HG03196 (cell line): Measurements from ENCODE around the gene DXO.
"Not testable (repeated sequence)": the region's sequence is repeated elsewhere in the genome, so short reads cannot be mapped to it uniquely, and the experiment has no call there.

ENCODE experiments used
- ATAC-seq: cut with Tn5 transposase; IDR thresholded peaks from one replicate; pipeline ENCODE4 v1.9.1; 2021; ENCODE audit not compliant: unreplicated experiment

DXO gene

GRCh38 chr6:31980195-31980876, 8.4 kb upstream of the DXO start:
- ATAC-seq: not testable (repeated sequence)

GRCh38 chr6:31979238-31979898, 7.4 kb upstream of the DXO start:
- no peak for ATAC-seq

GRCh38 chr6:31978831-31979230, 6.9 kb upstream of the DXO start:
- ATAC-seq: no peak

- ATAC-seq: no peak
Observed at GRCh38 chr6:31977816-31978431, 6.0 kb upstream of the DXO start.

GRCh38 chr6:31976065-31976464, 4.1 kb upstream of the DXO start:
- ATAC-seq: not testable (repeated sequence)

- no peak for ATAC-seq
Observed at GRCh38 chr6:31972709-31973350, 892 bp upstream of the DXO start.

- ATAC-seq: no peak
Observed at GRCh38 chr6:31971279-31971992, 502 bp downstream of the DXO start.

- no peak for ATAC-seq
Observed at GRCh38 chr6:31970604-31971271, 1.2 kb downstream of the DXO start.

GRCh38 chr6:31969712-31970603, 2.0 kb downstream of the DXO start:
- no peak for ATAC-seq

- ATAC-seq: no peak
Observed at GRCh38 chr6:31968791-31969711, 2.9 kb downstream of the DXO start.

GRCh38 chr6:31968326-31968725, 3.6 kb downstream of the DXO start:
- ATAC-seq: no peak

GRCh38 chr6:31967926-31968320, 4.0 kb downstream of the DXO start:
- no peak for ATAC-seq

GRCh38 chr6:31966997-31967925, 4.7 kb downstream of the DXO start:
- ATAC-seq: no peak

- ATAC-seq: no peak
Observed at GRCh38 chr6:31966506-31966905, 5.4 kb downstream of the DXO start.

GRCh38 chr6:31965700-31966099, 6.2 kb downstream of the DXO start:
- ATAC-seq: no peak

GRCh38 chr6:31963921-31964320, 8.0 kb downstream of the DXO start:
- ATAC-seq: no peak

- ATAC-seq: no peak
Observed at GRCh38 chr6:31961616-31962015, 10.3 kb downstream of the DXO start.
